Pancreas (tissue), 10 donors: Measurements from ENCODE around the gene SELP. TPM values are rescaled to one million over a fixed set of nuclear protein-coding genes. Genes with fewer than 3 reads are reported as not detected.

Experiments used
- ATAC-seq, 4 donors: fragments of 200-7000 bp; cut with Tn5 transposase; one replicate each; pipeline versions ENCODE4 v1.8.0 to v1.9.1; 2020; ENCODE audit warnings: mild to moderate bottlenecking in 4 of 4, moderate library complexity in 4 of 4
- DNase-seq, 6 donors: peaks; one replicate each; pipeline ENCODE4 v3.0.0-alpha.2; 2020
- FAIRE-seq: peaks from 2 replicates; lab custom pipeline; 2012; peaks lifted over from hg19 to GRCh38; lab: Jason Lieb, UNC
- H3K27ac ChIP-seq, 4 donors: fragments of 200-600 bp; sonication (generic); 1 replicate in 3 of 4; 2 replicates in 1 of 4; pipeline versions ENCODE4 v1.5.0 to v1.8.0; 2020
- H3K27me3 ChIP-seq, 4 donors: fragments of 200-600 bp; one replicate each; pipeline ENCODE4 v1.8.0; 2021
- H3K36me3 ChIP-seq, 3 donors: fragments of 200-600 bp; sonication (generic) in 1 of 3; one replicate each; pipeline versions ENCODE4 v1.5.0 to v1.8.0; 2020 to 2021
- H3K4me1 ChIP-seq, 3 donors: fragments of 200-600 bp; one replicate each; pipeline ENCODE4 v1.8.0; 2021
- H3K4me3 ChIP-seq, 4 donors: fragments of 200-600 bp; sonication (generic) in 2 of 4; one replicate each; pipeline versions ENCODE4 v1.5.0 to v1.8.0; 2020 to 2021
- H3K9me3 ChIP-seq, 4 donors: fragments of 200-600 bp; one replicate each; pipeline ENCODE4 v1.8.0; 2021
- WGBS, 2 donors: extraction: QIAGEN DNeasy Blood & Tissue Kit; methylation state at CpG; one replicate each; pipeline ENCODE4 v1.1.7; 2013; 5-methylcytosine and 5-hydroxymethylcytosine counted together
- intact Hi-C, 3 donors: fragments of 100-400 bp; cut with DNase I; formaldehyde crosslinking; loops; one replicate each; pipeline versions ENCODE4 v1.11.1 to v1.14.2; 2022
- polyA plus RNA-seq, 2 donors: library from polyadenylated mRNA; stranded (reverse); fragments of 200-250 nt; gene quantifications; one replicate each; pipeline ENCODE4 v1.2.3, GENCODE V29; 2013
- total RNA-seq, 6 donors: library from RNA; stranded (reverse); fragmentation: NEBNext Ultra II Directional in 4 of 6; extraction: Animal tissue kit (Norgen Biotek cat#: 25700) in 4 of 6; gene quantifications; one replicate each; pipeline versions ENCODE4 v1.2.1 to v1.2.4, GENCODE V29; 2021 to 2023
- TF ChIP-seq, protein P1 (sequence below), 4 donors: fragments of 200-600 bp; sonication (generic) in 3 of 4; IDR thresholded peaks; one replicate each; pipeline versions ENCODE4 v1.5.0 to v1.8.0; 2021; ENCODE audit warnings: antibody characterized with exemption in 4 of 4
- donor health status: healthy with polysubstance abuse.
- donor health status: DM: no; HTN: no; CAD: no; lungs with moderate emphysema.
- donor health status: DM: no; HTN: no; CAD: no.
- donor health status: control.
- donor health status: control.
- donor health status: Bipolar disorder and iron deficiency.
- donor health status: DM: yes; HTN: yes; CAD: no.
- donor health status: DM: no; HTN: no; CAD: no.
- donor health status: DM: no; HTN: no; CAD: no.
- donor health status: DM: yes; HTN: yes; CAD: no.

SELP gene
- total and polyA plus RNA-seq, 8 donors, result 0.32 to 8.3 (median 1.6) TPM

DNA sequence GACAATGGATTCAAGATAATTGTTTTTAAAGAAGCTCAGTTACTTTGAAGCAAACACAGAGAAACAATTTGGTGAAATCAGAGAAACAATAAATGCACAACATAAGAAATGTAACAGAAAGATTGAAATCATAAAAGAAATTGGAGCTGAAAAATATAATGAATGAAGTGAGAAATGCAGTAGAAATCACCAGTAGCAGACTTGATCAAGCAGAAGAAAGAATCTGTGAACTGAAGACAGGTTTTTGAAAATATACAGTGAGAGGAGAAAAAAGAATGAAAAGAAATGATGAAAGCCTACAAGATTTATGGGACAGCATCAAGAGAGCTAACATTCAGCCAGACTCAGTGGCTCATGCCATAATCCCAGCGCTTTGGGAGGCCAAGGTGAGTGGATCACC is 4.2 kb upstream of the SELP start:
- Histone ChIP-seq H3K9me3 (no peaks in the 10 kb centered on the region), H3K4me1 (no peaks in the 10 kb centered on the region), H3K27me3 (no peaks in the 10 kb centered on the region), H3K4me3 (no peak overlapping the region), H3K27ac (no peak overlapping the region), H3K36me3 (no peaks in the 10 kb centered on the region)
- FAIRE-seq (no peak), DNase-seq (no peak), ATAC-seq (no peak)
- TF ChIP-seq, protein P1, sequence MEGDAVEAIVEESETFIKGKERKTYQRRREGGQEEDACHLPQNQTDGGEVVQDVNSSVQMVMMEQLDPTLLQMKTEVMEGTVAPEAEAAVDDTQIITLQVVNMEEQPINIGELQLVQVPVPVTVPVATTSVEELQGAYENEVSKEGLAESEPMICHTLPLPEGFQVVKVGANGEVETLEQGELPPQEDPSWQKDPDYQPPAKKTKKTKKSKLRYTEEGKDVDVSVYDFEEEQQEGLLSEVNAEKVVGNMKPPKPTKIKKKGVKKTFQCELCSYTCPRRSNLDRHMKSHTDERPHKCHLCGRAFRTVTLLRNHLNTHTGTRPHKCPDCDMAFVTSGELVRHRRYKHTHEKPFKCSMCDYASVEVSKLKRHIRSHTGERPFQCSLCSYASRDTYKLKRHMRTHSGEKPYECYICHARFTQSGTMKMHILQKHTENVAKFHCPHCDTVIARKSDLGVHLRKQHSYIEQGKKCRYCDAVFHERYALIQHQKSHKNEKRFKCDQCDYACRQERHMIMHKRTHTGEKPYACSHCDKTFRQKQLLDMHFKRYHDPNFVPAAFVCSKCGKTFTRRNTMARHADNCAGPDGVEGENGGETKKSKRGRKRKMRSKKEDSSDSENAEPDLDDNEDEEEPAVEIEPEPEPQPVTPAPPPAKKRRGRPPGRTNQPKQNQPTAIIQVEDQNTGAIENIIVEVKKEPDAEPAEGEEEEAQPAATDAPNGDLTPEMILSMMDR (IDR thresholded peaks at IDR 0.05), result no peak
- 88 to 95% methylated on average over 1 of the region's 1 CpG for WGBS, 2 donors
- intact Hi-C loops, result no loop called here

DNA sequence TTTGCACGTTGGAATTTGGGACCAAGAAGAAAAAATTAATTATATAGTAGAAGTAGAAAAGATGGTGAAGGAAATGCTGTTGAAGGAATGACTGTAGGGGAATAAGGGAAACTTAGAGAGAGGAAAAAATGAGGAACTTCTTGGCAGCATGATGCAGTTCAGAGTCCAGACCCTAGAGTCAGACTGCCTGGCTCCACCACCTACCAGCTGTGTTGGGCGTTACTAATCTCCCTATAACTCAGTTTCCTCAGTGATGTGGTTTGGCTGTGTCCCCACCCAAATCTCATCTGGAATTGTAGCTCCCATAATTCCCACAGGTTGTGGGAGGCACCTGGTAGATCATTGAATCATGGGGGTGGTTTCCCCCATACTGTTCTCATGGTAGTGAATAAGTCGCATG is 1.3 kb upstream of the SELP start:
- DNase-seq (no peak), ATAC-seq (no peak), FAIRE-seq (no peak)
- H3K27me3 ChIP-seq, result no peaks in the 10 kb centered on the region
- no peak overlapping the region for H3K27ac ChIP-seq
- H3K36me3 ChIP-seq, result no peaks in the 10 kb centered on the region
- no peaks in the 10 kb centered on the region for H3K9me3 ChIP-seq
- intact Hi-C loops, result no loop called here
- H3K4me1 ChIP-seq, result no peaks in the 10 kb centered on the region
- 56 to 75% methylated on average over 3 of the region's 3 CpGs for WGBS, 2 donors
- H3K4me3 ChIP-seq, result no peak overlapping the region
- TF ChIP-seq, protein P1 (IDR thresholded peaks at IDR 0.05), result no peak

DNA sequence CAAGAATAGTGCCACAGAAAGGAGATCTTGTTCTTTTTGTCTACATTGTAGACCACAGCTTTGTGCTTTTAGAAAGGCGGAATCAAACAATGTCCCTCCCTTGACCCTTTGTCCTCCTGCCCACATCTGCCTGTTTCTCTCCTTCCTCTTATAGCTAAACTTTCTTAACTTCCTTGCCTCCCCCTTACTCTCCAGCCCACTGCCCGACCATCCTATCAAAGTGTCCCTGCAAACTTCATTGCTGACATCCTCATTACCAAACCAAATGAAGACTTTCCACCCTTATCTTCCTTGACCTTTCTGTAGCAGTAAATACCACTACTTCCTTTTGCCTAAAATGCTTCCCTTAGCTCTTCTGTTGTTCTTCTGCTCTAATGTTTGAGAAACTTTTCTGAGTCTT is 5.0 kb downstream of the SELP start:
- H3K9me3 ChIP-seq, result no peaks in the 10 kb centered on the region
- FAIRE-seq, result no peak
- H3K36me3 ChIP-seq, result no peaks in the 10 kb centered on the region
- WGBS, 2 donors, result 49 to 65% methylated on average over 2 of the region's 2 CpGs
- no peak for ATAC-seq
- H3K27ac ChIP-seq, result no peak overlapping the region
- peaks cover 0 to 4% (median 0%) of the 10 kb centered on the region in 4 donors for H3K27me3 ChIP-seq
- TF ChIP-seq, protein P1 (IDR thresholded peaks at IDR 0.05), result no peak
- intact Hi-C loops, result no loop called here
- no peak overlapping the region for H3K4me3 ChIP-seq
- no peaks in the 10 kb centered on the region for H3K4me1 ChIP-seq
- DNase-seq, result no peak

DNA sequence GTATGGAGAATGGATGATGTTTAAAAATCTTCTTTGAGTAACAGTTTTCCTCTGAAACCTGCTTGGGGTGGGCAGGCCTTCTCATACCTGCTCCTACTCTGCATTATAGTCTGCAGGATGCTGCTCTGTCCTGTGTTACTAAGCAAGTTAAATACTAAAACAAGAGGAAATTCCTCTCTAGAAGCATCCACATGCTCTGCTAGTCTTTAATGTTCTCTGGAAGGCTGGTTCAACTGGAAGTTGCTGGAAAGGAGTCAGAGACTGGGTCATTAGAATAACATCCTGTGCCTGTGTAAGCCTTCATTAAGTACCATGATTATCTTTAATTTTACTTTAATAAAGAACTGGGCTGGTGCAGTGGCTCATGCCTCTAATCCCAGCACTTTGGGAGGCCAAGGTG is 5.8 kb downstream of the SELP start:
- Histone ChIP-seq H3K36me3 (no peaks in the 10 kb centered on the region), H3K4me3 (no peak overlapping the region), H3K27me3 (peaks cover 0 to 4% (median 0%) of the 10 kb centered on the region in 4 donors), H3K27ac (no peak overlapping the region), H3K4me1 (no peaks in the 10 kb centered on the region), H3K9me3 (no peaks in the 10 kb centered on the region)
- DNase-seq (no peak), ATAC-seq (no peak), FAIRE-seq (no peak)
- TF ChIP-seq, protein P1 (IDR thresholded peaks at IDR 0.05), result no peak
- intact Hi-C loops, result no loop called here

DNA sequence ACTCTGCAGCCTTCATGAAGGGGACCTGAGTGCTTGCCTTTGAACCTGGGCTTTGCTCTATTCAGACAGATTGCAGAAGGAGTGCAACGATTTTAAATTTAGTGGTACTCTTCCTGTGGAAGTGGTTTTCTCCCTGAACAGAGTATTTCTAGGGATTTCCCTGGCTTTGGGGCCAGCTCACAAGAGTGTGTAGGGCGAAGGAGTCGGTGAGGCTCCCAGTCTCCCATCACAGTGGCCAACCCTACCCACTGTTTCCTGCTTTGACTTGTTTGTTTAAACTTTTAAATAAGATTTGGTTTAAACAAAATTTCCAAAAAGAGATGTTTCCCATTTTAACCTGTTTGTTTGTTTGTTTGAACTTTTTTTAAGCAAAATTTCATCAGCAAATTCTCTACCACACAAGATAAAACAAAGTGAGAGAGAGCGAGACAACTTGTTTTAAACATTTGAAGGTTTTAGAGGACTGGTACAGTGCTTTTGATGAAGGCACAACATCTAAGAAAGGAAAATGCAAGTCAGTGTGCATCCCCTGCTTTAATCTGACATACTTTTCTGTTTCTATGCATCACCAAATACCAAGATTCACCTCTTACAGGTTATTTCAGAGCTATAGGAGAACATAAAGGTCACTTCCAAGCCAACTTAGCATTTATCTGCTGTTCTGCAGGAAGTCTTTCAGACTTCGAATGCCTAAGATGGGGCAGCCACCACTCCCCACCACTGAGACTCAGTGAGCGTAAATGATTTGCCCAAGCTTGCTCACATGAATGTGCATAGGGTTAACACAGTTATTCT is 6.6 kb downstream of the SELP start:
- FAIRE-seq (no peak), ATAC-seq (no peak), DNase-seq (no peak)
- peaks cover 0 to 4% (median 0%) of the 10 kb centered on the region in 4 donors for H3K27me3 ChIP-seq
- no peak overlapping the region for H3K27ac ChIP-seq
- H3K36me3 ChIP-seq, result no peaks in the 10 kb centered on the region
- no peaks in the 10 kb centered on the region for H3K4me1 ChIP-seq
- TF ChIP-seq, protein P1 (IDR thresholded peaks at IDR 0.05), result no peak
- intact Hi-C loops, result no loop called here
- no peak overlapping the region for H3K4me3 ChIP-seq
- WGBS, 2 donors, result 68 to 73% methylated on average over 6 of the region's 6 CpGs
- no peaks in the 10 kb centered on the region for H3K9me3 ChIP-seq
